ENCODE measurements around the gene CAMTA2.

Gene CAMTA2

GRCh38 chr17:4998732-4999429 lies 11.4 kb upstream of the CAMTA2 start:
- Histone ChIP-seq H3K4me1 (ENCODE audit: low read length) (peaks cover 18% of the 10 kb centered on the region), H3K9ac (ENCODE audit: low read length) (peak overlapping the region; percentile 72), H3K27ac (ENCODE audit: low read length) (no peak overlapping the region), H4K20me1 (ENCODE audit: insufficient read depth, low read length) (no peaks in the 10 kb centered on the region), H2AFZ (ENCODE audit: low read length) (peak overlapping the region; percentile 93; the same call in 1 of the 2 replicates), H3K4me2 (ENCODE audit: low read depth, low read length) (peak overlapping the region; percentile 99), H3K27me3 (replicated peaks; ENCODE audit: insufficient read depth, low read length) (no peaks in the 10 kb centered on the region; the same call in 1 of the 2 replicates), H3K36me3 (replicated peaks; ENCODE audit: insufficient read depth, low read length) (no peaks in the 10 kb centered on the region), H3F3A (ENCODE audit: insufficient read depth, low read length) (peaks cover 5% of the 10 kb centered on the region; the same call in 1 of the 2 replicates), H3K4me3 (ENCODE audit: low read length) (peak overlapping the region; percentile 95), H3K9me2 (replicated peaks; ENCODE audit: insufficient read depth, low read length) (no peaks in the 10 kb centered on the region), H3K79me2 (ENCODE audit: low read length) (peaks cover 15% of the 10 kb centered on the region), H3K9me3 (replicated peaks; ENCODE audit: insufficient read depth, low read length) (no peaks in the 10 kb centered on the region)
- no peak for TF ChIP-seq EZH2phosphoT487 (IDR thresholded peaks at IDR 0.05; ENCODE audit: low read length)
- no peak for TF ChIP-seq EZH2 (optimal IDR thresholded peaks at IDR 0.05; ENCODE audit: low read depth, low read length)
- TF ChIP-seq, protein P1, sequence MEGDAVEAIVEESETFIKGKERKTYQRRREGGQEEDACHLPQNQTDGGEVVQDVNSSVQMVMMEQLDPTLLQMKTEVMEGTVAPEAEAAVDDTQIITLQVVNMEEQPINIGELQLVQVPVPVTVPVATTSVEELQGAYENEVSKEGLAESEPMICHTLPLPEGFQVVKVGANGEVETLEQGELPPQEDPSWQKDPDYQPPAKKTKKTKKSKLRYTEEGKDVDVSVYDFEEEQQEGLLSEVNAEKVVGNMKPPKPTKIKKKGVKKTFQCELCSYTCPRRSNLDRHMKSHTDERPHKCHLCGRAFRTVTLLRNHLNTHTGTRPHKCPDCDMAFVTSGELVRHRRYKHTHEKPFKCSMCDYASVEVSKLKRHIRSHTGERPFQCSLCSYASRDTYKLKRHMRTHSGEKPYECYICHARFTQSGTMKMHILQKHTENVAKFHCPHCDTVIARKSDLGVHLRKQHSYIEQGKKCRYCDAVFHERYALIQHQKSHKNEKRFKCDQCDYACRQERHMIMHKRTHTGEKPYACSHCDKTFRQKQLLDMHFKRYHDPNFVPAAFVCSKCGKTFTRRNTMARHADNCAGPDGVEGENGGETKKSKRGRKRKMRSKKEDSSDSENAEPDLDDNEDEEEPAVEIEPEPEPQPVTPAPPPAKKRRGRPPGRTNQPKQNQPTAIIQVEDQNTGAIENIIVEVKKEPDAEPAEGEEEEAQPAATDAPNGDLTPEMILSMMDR (IDR thresholded peaks at IDR 0.05; ENCODE audit: low read length), result no peak
- no peak for DNase-seq

DNA sequence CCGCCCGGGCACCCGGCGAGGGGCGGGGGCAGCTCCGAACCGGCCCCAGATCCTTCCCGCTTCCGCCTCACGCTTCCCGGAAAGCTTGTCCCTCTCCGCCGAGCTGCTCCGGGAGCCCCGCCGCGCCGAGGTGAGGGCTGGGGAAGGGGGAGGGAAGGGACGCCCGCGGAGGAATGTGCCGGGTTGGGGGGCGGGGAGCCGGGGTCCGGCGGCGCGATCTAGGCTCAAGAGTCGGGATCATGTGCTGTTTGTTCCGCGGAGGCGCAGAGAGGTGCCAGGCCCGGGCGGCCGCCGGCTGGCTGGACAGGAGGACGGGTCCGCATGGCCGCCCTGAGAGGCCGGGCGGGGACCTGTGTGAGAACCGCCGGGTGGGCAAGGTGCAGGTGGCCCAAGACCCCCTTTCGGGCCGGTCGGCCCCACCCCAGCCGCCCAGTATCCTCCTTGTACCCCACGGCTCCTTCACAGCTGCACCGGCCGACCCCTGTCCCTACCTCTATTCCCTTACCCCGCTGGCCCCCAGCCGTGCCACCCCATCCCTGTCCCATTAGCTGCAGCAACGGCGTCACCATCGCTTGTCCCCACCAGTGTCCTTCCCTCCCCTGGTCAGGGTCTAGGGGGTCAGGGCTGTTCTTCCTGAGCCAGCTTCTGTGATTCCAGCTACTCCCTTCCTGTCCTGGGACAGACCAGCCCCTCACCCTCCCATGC lies 10.7 kb upstream of the CAMTA2 start:
- Histone ChIP-seq H3K27me3 (replicated peaks; ENCODE audit: insufficient read depth, low read length) (no peaks in the 10 kb centered on the region; the same call in 1 of the 2 replicates), H3F3A (ENCODE audit: insufficient read depth, low read length) (peaks cover 5% of the 10 kb centered on the region; the same call in 1 of the 2 replicates), H3K4me3 (ENCODE audit: low read length) (peak overlapping the region; percentile 95), H3K27ac (ENCODE audit: low read length) (no peak overlapping the region), H3K4me2 (ENCODE audit: low read depth, low read length) (peak overlapping the region; percentile 99), H3K4me1 (ENCODE audit: low read length) (peaks cover 18% of the 10 kb centered on the region), H2AFZ (ENCODE audit: low read length) (peak overlapping the region; percentile 93), H3K79me2 (ENCODE audit: low read length) (peaks cover 15% of the 10 kb centered on the region), H3K9me2 (replicated peaks; ENCODE audit: insufficient read depth, low read length) (no peaks in the 10 kb centered on the region), H3K9me3 (replicated peaks; ENCODE audit: insufficient read depth, low read length) (no peaks in the 10 kb centered on the region), H4K20me1 (ENCODE audit: insufficient read depth, low read length) (no peaks in the 10 kb centered on the region), H3K36me3 (replicated peaks; ENCODE audit: insufficient read depth, low read length) (no peaks in the 10 kb centered on the region), H3K9ac (ENCODE audit: low read length) (peak overlapping the region; percentile 72)
- TF ChIP-seq EZH2 (optimal IDR thresholded peaks at IDR 0.05; ENCODE audit: low read depth, low read length) (no peak), EZH2phosphoT487 (IDR thresholded peaks at IDR 0.05; ENCODE audit: low read length) (no peak)
- TF ChIP-seq, protein P1 (IDR thresholded peaks at IDR 0.05; ENCODE audit: low read length), result no peak
- DNase-seq, result no peak

GRCh38 chr17:4997302-4998026 lies 10.0 kb upstream of the CAMTA2 start, which contains the start of the genes INCA1 and KIF1C:
TSS of gene INCA1 (minus strand) at chr17:4997522. CDS start at chr17:4994437, 3,085 bp downstream.
TSS of gene KIF1C (plus strand) at chr17:4997950. CDS start at chr17:5000247, 2,297 bp downstream.
- Histone ChIP-seq H2AFZ (ENCODE audit: low read length) (peak within 1 kb of the TSS; percentile 94), H3K9me2 (replicated peaks; ENCODE audit: insufficient read depth, low read length) (no peaks in the 10 kb centered on the region), H3K79me2 (ENCODE audit: low read length) (peaks cover 15% of the 10 kb centered on the region), H3K9ac (ENCODE audit: low read length) (peak within 1 kb of the TSS; percentile 73), H3K4me3 (ENCODE audit: low read length) (peak within 1 kb of the TSS; percentile 95), H3K27ac (ENCODE audit: low read length) (peak within 1 kb of the TSS; percentile 60; the same call in 1 of the 2 replicates), H3K9me3 (replicated peaks; ENCODE audit: insufficient read depth, low read length) (no peaks in the 10 kb centered on the region), H3K4me1 (ENCODE audit: low read length) (peaks cover 18% of the 10 kb centered on the region), H3K36me3 (replicated peaks; ENCODE audit: insufficient read depth, low read length) (no peaks in the 10 kb centered on the region), H3F3A (ENCODE audit: insufficient read depth, low read length) (peaks cover 5% of the 10 kb centered on the region; the same call in 1 of the 2 replicates), H4K20me1 (ENCODE audit: insufficient read depth, low read length) (no peaks in the 10 kb centered on the region), H3K27me3 (replicated peaks; ENCODE audit: insufficient read depth, low read length) (no peaks in the 10 kb centered on the region; the same call in 1 of the 2 replicates), H3K4me2 (ENCODE audit: low read depth, low read length) (peak within 1 kb of the TSS; percentile 99)
- TF ChIP-seq EZH2 (optimal IDR thresholded peaks at IDR 0.05; ENCODE audit: low read depth, low read length) (no peak), EZH2phosphoT487 (IDR thresholded peaks at IDR 0.05; ENCODE audit: low read length) (no peak)
- TF ChIP-seq, protein P1 (IDR thresholded peaks at IDR 0.05; ENCODE audit: low read length), result no peak
- peak; percentile 93 for DNase-seq
